BLaER1 treated with 17β-estradiol and CSF1 and Interleukin-3, amounts not matched to agents 10 nM and 100 nM (cell line): ENCODE data around the gene APOF.
"Not testable (repeated sequence)": the region's sequence is repeated elsewhere in the genome, so short reads cannot be mapped to it uniquely, and the experiment has no call there.

Source experiments
- H3K27ac ChIP-seq, 11 experiments: shearing (Covaris generic); formaldehyde crosslinking; 2 replicates each; pipeline ENCODE4 v1.8.1; 2022
- H3K27me3 ChIP-seq, 11 experiments: shearing (Covaris generic); formaldehyde crosslinking; 2 replicates each; pipeline ENCODE4 v1.8.1; 2022
- H3K36me3 ChIP-seq, 11 experiments: shearing (Covaris generic); formaldehyde crosslinking; 2 replicates each; pipeline ENCODE4 v1.8.1; 2022
- H3K4me1 ChIP-seq, 10 experiments: shearing (Covaris generic); formaldehyde crosslinking; 2 replicates each; pipeline ENCODE4 v1.8.1; 2022
- H3K4me2 ChIP-seq, 11 experiments: shearing (Covaris generic); formaldehyde crosslinking; 2 replicates each; pipeline ENCODE4 v1.8.1; 2022
- H3K4me3 ChIP-seq, 10 experiments: shearing (Covaris generic); formaldehyde crosslinking; 2 replicates each; pipeline ENCODE4 v1.8.1; 2022
- H3K9ac ChIP-seq, 11 experiments: shearing (Covaris generic); formaldehyde crosslinking; 2 replicates each; pipeline ENCODE4 v1.8.1; 2022
- H3K9me3 ChIP-seq, 11 experiments: shearing (Covaris generic); formaldehyde crosslinking; replicated peaks in 1 of 11; 2 replicates each; pipeline ENCODE4 v1.8.1; 2022
- H4K20me1 ChIP-seq, 11 experiments: shearing (Covaris generic); formaldehyde crosslinking; 2 replicates each; pipeline ENCODE4 v1.8.1; 2022
- Cebpa-rat ChIP-seq, 11 experiments: shearing (Covaris generic); IDR thresholded peaks; 2 replicates each; pipeline ENCODE4 v1.8.1; 2022

APOF gene

DNA sequence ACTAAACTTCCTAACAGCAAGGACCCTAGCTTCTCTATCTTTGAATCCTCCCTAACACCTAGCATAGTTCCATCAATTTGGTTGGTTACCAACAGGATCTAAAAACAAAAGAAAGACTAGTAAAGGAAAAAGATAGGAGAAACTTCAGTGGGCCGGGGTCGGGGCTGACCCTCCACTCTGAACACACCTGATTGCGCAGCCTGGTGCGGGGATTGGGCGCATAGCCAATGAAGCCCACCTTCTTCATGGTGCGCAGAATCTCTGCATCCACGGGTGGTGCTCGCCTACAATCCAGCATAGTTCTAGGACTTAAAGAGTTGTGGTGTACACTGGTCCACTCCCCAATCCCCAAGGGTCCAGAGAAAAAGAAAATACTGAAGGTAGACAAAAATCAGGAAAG, 36.5 kb downstream of the APOF start:
- peak overlapping the region in 4 of 11 experiments; percentile 23 to 45 (median 32); a peak in 5 of 22 replicates for H3K4me2 ChIP-seq
- no peaks in the 10 kb centered on the region for H3K9me3 ChIP-seq
- peaks cover 7 to 20% (median 15%) of the 10 kb centered on the region in 10 experiments; a peak in 19 of 20 replicates for H3K4me1 ChIP-seq
- peaks cover 51 to 72% (median 67%) of the 10 kb centered on the region in 11 experiments for H3K36me3 ChIP-seq
- H4K20me1 ChIP-seq, result no peaks in the 10 kb centered on the region
- H3K27ac ChIP-seq, result no peak overlapping the region
- TF ChIP-seq Cebpa-rat (IDR thresholded peaks at IDR 0.05), result no peak
- no peak overlapping the region for H3K4me3 ChIP-seq
- no peaks in the 10 kb centered on the region for H3K27me3 ChIP-seq
- H3K9ac ChIP-seq, result 0 out of 22 replicates have a peak overlapping the region, but pooled peaks of 1 of the 11 experiments have one; percentile 3

DNA sequence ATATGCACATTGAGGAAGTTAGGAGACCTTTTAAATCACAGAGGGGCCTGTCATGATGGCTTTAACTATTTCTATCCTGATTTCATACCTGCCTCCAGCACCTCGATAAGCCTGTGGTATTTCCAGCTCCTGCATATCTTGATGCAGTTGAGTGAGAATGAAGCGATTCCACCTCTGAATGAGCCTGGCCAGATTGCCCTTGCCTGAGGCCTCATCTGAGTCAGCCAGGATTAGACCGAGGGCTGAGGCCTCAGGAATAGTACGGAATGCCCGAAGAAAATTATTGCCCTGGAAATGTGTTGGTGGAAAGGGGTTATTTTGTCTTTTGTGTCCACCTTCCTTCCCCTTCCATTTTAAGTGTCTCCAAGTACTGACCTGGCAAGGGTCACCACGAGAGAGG, 38.5 kb downstream of the APOF start:
- no peaks in the 10 kb centered on the region for H3K27me3 ChIP-seq
- peaks cover 63 to 85% (median 78%) of the 10 kb centered on the region in 11 experiments for H3K36me3 ChIP-seq
- no peaks in the 10 kb centered on the region for H3K9me3 ChIP-seq
- no peaks in the 10 kb centered on the region for H4K20me1 ChIP-seq
- no peak overlapping the region for H3K4me2 ChIP-seq
- no peak overlapping the region for H3K27ac ChIP-seq
- H3K9ac ChIP-seq, result no peak overlapping the region
- H3K4me1 ChIP-seq, result peaks cover 7 to 20% (median 15%) of the 10 kb centered on the region in 10 experiments; a peak in 19 of 20 replicates
- H3K4me3 ChIP-seq, result no peak overlapping the region
- no peak for TF ChIP-seq Cebpa-rat (IDR thresholded peaks at IDR 0.05)

DNA sequence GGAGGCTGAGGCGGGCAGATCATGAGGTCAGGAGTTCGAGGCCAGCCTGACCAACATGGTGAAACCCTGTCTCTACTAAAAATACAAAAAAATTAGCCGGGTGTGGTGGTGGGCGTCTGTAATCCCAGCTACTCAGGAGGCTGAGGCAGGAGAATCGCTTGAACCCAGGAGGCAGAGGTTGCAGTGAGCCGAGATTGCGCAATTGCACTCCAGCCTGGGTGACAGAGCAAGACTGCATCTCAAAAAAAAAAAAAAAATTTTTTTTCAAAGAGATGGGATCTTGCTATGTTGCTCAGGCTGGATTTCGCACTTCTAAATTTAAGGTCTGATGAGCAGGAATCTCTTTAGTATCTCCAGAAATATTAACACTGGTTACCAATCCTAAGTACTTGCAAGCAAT, 41.0 kb downstream of the APOF start:
- H3K9me3 ChIP-seq, H3K27me3 ChIP-seq, H3K4me2 ChIP-seq, H3K4me3 ChIP-seq, H4K20me1 ChIP-seq, H3K9ac ChIP-seq, H3K27ac ChIP-seq: not testable (repeated sequence)
- Histone ChIP-seq H3K36me3 (peaks cover 55 to 86% (median 73%) of the 10 kb centered on the region in 11 experiments), H3K4me1 (peaks cover 7 to 20% (median 11%) of the 10 kb centered on the region in 10 experiments)
- TF ChIP-seq Cebpa-rat (IDR thresholded peaks at IDR 0.05), result peak in 9 of 11 experiments; percentile 34 to 88 (median 73); a peak in 14 of 22 replicates

DNA sequence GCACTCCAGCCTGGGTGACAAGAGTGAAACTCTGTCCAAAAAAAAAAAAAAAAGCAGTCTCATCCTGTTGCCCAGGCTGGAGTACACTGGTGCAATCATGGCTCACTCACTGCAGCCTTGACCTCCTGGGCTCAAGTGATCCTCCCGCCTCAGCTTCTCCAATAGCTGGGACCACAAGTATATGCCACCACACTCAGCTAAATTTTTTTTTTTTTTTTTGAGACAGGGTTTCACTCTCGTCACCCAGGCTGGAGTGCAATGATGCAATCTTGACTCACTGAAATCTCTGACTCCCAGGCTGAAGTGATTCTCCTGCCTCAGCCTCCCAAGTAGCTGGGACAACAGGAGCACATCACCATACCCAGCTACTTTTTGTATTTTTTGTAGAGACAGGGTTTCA, 41.6 kb downstream of the APOF start:
- Histone ChIP-seq H3K4me2 (no peak overlapping the region), H3K27me3 (no peaks in the 10 kb centered on the region), H3K4me3 (no peak overlapping the region), H3K9ac (no peak overlapping the region), H3K4me1 (peaks cover 8 to 20% (median 9%) of the 10 kb centered on the region in 10 experiments; a peak in 17 of 20 replicates), H3K27ac (no peak overlapping the region), H4K20me1 (no peaks in the 10 kb centered on the region), H3K9me3 (no peaks in the 10 kb centered on the region), H3K36me3 (peaks cover 49 to 80% (median 67%) of the 10 kb centered on the region in 11 experiments)
- peak in 1 of 11 experiments; percentile 5; a peak in 2 of 22 replicates for TF ChIP-seq Cebpa-rat (IDR thresholded peaks at IDR 0.05)

DNA sequence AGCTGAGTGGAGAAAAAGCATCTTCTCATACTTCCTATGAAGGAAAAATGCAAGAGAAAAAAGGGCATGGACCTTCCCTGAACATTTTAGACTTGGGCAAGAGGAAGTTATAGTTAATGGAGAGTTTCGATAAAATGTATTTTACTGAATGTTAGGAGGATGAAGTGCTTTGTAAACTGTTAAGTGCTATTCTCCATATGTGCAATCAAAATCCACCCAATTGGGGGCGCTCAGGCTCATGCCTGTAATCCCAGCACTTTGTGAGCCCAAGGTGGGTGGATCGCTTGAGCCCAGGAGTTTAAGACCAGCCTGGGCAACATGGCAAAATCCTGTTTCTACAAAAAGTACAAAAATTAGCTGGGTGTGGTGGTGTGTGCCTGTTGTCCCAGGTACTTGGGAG, 45.0 kb downstream of the APOF start:
- H3K4me1 ChIP-seq, result peaks cover 17 to 32% (median 21%) of the 10 kb centered on the region in 10 experiments
- H3K27me3 ChIP-seq, result no peaks in the 10 kb centered on the region
- no peaks in the 10 kb centered on the region for H3K9me3 ChIP-seq
- H3K9ac ChIP-seq, result no peak overlapping the region
- no peak overlapping the region for H3K4me2 ChIP-seq
- TF ChIP-seq Cebpa-rat (IDR thresholded peaks at IDR 0.05), result no peak
- H3K4me3 ChIP-seq, result no peak overlapping the region
- H3K36me3 ChIP-seq, result peaks cover 29 to 69% (median 55%) of the 10 kb centered on the region in 11 experiments
- no peak overlapping the region for H3K27ac ChIP-seq
- H4K20me1 ChIP-seq, result no peaks in the 10 kb centered on the region

DNA sequence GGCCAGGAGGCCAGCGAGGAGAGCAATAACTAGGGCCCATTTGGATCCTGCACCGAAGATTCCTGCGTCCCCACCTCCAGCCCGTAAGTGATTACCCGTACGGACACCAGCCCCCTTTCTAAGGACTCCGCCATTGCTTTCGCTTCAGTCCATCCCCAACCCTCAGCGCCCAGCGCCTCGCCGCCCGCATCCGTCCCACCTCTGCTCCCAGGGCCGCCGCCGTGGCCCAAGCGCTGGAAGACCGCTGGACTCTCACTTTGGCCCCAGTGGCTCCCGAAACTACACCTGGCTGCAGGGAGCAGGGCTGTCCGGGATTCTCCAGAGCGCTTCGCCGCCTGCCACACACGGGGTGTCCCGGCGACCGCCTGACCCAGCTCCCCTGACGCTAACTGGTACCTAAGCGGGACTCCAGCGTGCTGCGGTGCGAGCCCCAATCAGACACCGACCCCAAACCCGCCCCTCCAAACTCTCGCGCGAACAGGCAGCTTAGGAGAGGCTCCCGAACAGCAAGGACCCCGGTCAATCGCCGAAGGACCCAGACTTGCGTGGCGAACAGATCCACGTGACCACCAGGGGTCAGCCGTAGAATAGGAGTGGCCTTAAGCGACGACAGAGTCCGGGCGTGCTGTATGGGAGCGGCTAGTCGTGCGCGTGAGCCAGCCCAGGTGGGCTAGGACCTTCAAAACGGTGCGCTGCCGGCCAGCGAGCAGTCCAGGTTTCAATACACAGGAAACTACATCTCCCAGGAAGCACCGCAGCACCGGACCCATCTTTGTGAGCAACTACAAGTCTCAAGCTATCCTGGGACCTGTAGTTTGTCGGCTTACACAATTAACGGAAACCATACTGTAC, 46.8 kb downstream of the APOF start, which contains the start of gene CNPY2:
Gene CNPY2, minus strand, starts transcription at position 367 of the 852 bp plus-strand sequence. CDS start 771 bp downstream, outside the sequence.
- H3K4me1 ChIP-seq, result peaks cover 17 to 23% (median 20%) of the 10 kb centered on the region in 10 experiments
- peak within 1 kb of the TSS; percentile 88 to 97 (median 94) for H3K9ac ChIP-seq
- no peaks in the 10 kb centered on the region for H3K9me3 ChIP-seq
- H3K27ac ChIP-seq, result peak within 1 kb of the TSS; percentile 87 to 95 (median 90)
- peak within 1 kb of the TSS; percentile 84 to 100 (median 94) for H3K4me2 ChIP-seq
- peak within 1 kb of the TSS; percentile 86 to 97 (median 90) for H3K4me3 ChIP-seq
- no peaks in the 10 kb centered on the region; a peak in 1 of 22 replicates for H4K20me1 ChIP-seq
- TF ChIP-seq Cebpa-rat (IDR thresholded peaks at IDR 0.05), result no peak
- no peaks in the 10 kb centered on the region for H3K27me3 ChIP-seq
- peaks cover 36 to 76% (median 63%) of the 10 kb centered on the region in 11 experiments for H3K36me3 ChIP-seq

DNA sequence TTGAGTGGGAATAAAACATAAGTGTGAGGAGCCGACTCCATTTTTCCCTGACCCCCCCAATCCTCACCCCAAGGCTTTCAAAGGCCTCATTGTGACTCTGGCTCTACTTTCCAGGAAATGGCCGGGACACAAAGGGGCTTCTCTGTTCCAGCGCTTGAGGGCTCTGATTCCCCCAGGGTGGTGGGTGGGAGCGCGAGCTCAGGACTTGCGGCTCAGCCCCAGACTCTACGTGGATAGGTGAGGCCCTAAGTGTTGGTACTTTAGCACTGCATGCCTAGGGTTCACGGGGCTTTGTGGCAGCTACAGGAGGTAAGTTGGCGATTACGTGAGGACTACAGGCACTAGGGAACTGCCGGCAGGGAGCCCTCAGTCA, 47.4 kb downstream of the APOF start:
- Histone ChIP-seq H3K27me3 (no peaks in the 10 kb centered on the region), H3K9me3 (no peaks in the 10 kb centered on the region), H3K9ac (peak overlapping the region; percentile 88 to 97 (median 94)), H3K4me3 (peak overlapping the region; percentile 86 to 97 (median 90)), H4K20me1 (no peaks in the 10 kb centered on the region; a peak in 2 of 22 replicates), H3K27ac (peak overlapping the region; percentile 87 to 95 (median 90)), H3K4me1 (peaks cover 19 to 27% (median 21%) of the 10 kb centered on the region in 10 experiments), H3K4me2 (peak overlapping the region; percentile 84 to 100 (median 94)), H3K36me3 (peaks cover 42 to 77% (median 67%) of the 10 kb centered on the region in 11 experiments)
- no peak for TF ChIP-seq Cebpa-rat (IDR thresholded peaks at IDR 0.05)

DNA sequence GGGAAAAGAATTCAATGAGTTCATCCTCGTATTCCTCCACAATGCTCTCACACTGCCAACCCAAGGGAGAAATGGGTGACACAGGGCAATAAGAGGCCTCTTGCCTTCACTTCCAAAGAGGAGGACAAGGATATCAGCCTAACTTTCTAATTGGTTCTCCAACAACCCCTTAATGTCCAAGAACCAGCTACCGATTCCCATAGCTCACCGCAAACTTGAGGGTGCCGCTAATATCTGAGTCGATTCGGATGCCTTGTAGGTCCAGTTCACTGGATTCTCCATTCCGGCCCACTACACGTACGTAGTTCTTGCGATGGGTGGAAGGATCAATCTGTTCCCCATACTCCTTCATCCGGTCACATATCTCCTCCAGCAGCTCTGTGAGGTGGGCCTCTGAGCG, 51.7 kb downstream of the APOF start:
- Histone ChIP-seq H3K4me3 (no peak overlapping the region), H3K4me2 (no peak overlapping the region), H3K27ac (no peak overlapping the region), H3K9ac (peak overlapping the region in 2 of 11 experiments; percentile 12 to 22; a peak in 1 of 22 replicates), H3K4me1 (peaks cover 10 to 23% (median 12%) of the 10 kb centered on the region in 10 experiments), H3K9me3 (no peaks in the 10 kb centered on the region), H3K36me3 (peaks cover 61 to 89% (median 86%) of the 10 kb centered on the region in 11 experiments), H3K27me3 (no peaks in the 10 kb centered on the region), H4K20me1 (no peaks in the 10 kb centered on the region; a peak in 2 of 22 replicates)
- no peak for TF ChIP-seq Cebpa-rat (IDR thresholded peaks at IDR 0.05)
